ENCODE data around the gene EPHA10.

DNA sequence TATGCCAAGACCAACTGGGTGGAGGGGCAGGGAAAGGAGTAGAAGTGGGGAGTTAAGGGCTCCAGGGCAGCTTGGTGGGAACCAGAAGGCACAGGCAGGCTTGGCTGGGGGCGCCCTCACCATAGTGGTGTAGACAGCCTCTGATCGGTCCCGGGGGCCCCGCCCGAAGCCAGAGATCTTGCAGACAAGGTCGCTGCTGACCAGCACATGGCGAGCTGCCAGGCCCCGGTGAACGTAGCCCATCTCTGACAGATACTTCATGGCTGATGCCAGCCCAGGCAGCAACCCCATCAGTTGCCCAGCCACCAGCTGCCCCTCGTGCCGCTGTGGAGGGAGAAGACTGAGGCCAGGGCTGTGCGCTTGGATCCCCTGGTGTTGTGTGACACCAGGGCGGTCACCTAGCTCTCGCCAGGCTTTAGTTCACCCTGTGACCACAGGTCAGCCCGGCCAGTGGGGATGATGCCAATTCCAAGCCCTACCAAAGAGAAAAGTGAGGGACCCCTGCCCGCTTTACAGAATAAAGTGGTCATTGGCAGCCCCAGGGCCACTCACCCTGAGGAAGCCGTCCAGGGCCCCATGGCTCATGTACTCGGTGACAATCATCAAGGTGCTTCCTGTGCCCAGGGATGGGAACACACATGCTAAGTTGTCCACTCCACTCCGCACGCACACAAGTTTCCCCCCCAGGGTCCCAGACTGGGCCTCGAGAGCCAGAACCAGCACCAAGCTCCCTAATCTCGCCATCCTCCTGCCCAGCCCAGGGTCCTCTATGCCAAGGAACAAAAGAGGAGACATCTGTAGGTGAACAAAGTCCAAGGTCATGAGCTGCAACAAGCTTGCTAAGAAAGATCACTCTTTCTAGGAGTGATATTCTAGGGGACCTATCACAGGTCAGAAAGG lies 44.4 kb downstream of the EPHA10 start:
- TF ChIP-seq CTCF (IDR thresholded peaks at IDR 0.05) (no peak), POLR2A (IDR thresholded peaks at IDR 0.05) (no peak)
